Renal cortex interstitium (tissue), 11 donors: ENCODE measurements around the gene RNU1-4. TPM values are rescaled to one million over a fixed set of nuclear protein-coding genes. Genes with fewer than 3 reads are reported as not detected.
"Not testable (repeated sequence)": the region's sequence is repeated elsewhere in the genome, so short reads cannot be mapped to it uniquely, and the experiment has no call there.

Source experiments
- DNase-seq, 11 donors: peaks; one replicate each; pipeline ENCODE4 v3.0.0-alpha.2; 2013; ENCODE audit warnings: low read depth in 9 of 11, low spot score in 4 of 11; ENCODE audit errors: extremely low read depth in 1 of 11
- polyA plus RNA-seq, 3 donors: library from polyadenylated mRNA; unstranded; fragments of 120-200 nt; gene quantifications; one replicate each; pipeline ENCODE4 v1.2.1, GENCODE V29; 2013; ENCODE audit not compliant: insufficient read length in 3 of 3

The RNU1-4 gene
- polyA plus RNA-seq, 3 donors: 1.5 TPM; not detected in 2

GRCh38 chr1:16721871-16722641 lies 18.3 kb upstream of the RNU1-4 start:
- DNase-seq: no peak

GRCh38 chr1:16724718-16725438 lies 15.4 kb upstream of the RNU1-4 start:
- peak in 3 of 11 donors; percentile 27 to 58 (median 40) for DNase-seq

GRCh38 chr1:16725439-16726245 lies 14.7 kb upstream of the RNU1-4 start:
- peak in 2 of 11 donors; percentile 32 to 39 for DNase-seq

- DNase-seq: no peak
These were observed 12.9 kb upstream of the RNU1-4 start for GRCh38 chr1:16727190-16728111.

GRCh38 chr1:16728243-16728949 lies 11.9 kb upstream of the RNU1-4 start:
- DNase-seq: not testable (repeated sequence)

GRCh38 chr1:16732254-16732896 lies 7.9 kb upstream of the RNU1-4 start:
- not testable (repeated sequence) for DNase-seq

- DNase-seq: not testable (repeated sequence)
These were observed 914 bp downstream of the RNU1-4 start for GRCh38 chr1:16741230-16741629.

GRCh38 chr1:16747660-16748059 lies 7.3 kb downstream of the RNU1-4 start:
- DNase-seq: not testable (repeated sequence)

GRCh38 chr1:16748710-16749109 lies 8.4 kb downstream of the RNU1-4 start:
- not testable (repeated sequence) for DNase-seq

- not testable (repeated sequence) for DNase-seq
These were observed 9.9 kb downstream of the RNU1-4 start for GRCh38 chr1:16749910-16750888.

GRCh38 chr1:16752770-16753169 lies 12.5 kb downstream of the RNU1-4 start:
- not testable (repeated sequence) for DNase-seq

- not testable (repeated sequence) for DNase-seq
These were observed 15.1 kb downstream of the RNU1-4 start for GRCh38 chr1:16755385-16755784.

- DNase-seq: not testable (repeated sequence)
These were observed 15.6 kb downstream of the RNU1-4 start for GRCh38 chr1:16755932-16756331.

- not testable (repeated sequence) for DNase-seq
These were observed 17.3 kb downstream of the RNU1-4 start for GRCh38 chr1:16757574-16757973.

GRCh38 chr1:16758060-16758459 lies 17.7 kb downstream of the RNU1-4 start:
- DNase-seq: not testable (repeated sequence)

GRCh38 chr1:16759041-16759493 lies 18.8 kb downstream of the RNU1-4 start:
- not testable (repeated sequence) for DNase-seq
